Stimulated activated CD8-positive, alpha-beta memory T cell treated with anti-CD3 and anti-CD28 coated beads, Interleukin-4, amount 100 ng/mL, for 24 hours (primary cell): ENCODE data around the gene ZNFX1.
A peak's percentile ranks its signal among the peaks of the same experiment; 100 is the strongest.

Source experiments
- DNase-seq: peaks from one replicate; pipeline ENCODE4 v3.0.0-alpha.2; 2020; ENCODE audit warnings: low read depth

ZNFX1 gene

DNA sequence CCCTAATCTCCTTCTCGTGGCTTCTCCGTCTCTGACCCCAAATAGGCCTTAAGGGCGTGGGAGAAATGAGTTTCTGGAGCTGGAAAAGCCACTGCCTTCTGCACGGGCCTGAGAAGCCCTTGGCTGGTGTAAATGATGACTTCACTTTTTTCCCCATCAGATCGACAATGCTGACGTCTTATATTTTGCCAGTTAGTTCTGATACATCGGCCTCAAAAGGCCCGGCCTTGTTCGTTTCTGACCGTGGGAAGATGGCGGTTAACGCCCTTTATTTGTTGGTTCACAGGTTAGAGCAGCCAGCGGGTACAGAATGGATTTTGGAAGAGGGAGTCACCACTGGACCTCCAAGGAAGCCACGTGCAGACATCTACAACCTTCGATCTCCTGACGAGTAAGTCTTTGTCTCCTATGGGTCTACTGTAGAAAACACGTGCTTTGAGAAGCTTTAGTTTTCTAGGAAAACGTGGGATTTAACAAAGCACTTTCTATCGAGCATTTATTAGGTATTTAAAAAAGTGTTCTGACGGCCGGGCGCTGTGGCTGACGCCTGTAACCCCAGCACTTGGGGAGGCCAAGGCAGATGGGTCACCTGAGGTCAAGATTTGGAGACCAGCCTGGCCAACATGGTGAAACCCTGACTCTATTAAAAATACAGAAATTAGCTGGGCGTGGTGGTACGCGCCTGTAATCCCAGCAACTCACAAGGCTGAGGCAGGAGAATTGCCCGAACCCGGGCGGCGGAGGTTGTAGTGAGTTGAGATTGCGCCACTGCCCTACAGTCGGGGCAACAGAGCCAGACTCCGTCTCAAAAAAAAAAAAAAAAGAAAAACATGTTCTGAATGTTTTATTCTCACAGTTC is 1.2 kb upstream of the ZNFX1 start:
- peak; percentile 24 for DNase-seq

DNA sequence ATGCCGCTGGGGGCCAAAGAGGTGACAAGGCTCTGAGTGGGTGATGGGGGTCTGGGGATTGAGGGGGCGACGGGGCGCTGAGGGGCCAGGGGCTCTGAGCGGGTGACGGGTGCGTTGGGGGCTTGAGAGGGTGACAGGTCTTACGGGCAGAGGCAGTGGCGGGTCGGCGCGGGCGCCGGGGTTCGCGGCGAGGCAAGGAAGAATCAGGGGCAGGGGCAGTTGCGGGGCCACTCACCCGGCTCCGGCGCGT is 146 bp downstream of the ZNFX1 start:
- no peak for DNase-seq

GRCh38 chr20:49276961-49277785 is 684 bp downstream of the ZNFX1 start:
- peak; percentile 37 for DNase-seq

DNA sequence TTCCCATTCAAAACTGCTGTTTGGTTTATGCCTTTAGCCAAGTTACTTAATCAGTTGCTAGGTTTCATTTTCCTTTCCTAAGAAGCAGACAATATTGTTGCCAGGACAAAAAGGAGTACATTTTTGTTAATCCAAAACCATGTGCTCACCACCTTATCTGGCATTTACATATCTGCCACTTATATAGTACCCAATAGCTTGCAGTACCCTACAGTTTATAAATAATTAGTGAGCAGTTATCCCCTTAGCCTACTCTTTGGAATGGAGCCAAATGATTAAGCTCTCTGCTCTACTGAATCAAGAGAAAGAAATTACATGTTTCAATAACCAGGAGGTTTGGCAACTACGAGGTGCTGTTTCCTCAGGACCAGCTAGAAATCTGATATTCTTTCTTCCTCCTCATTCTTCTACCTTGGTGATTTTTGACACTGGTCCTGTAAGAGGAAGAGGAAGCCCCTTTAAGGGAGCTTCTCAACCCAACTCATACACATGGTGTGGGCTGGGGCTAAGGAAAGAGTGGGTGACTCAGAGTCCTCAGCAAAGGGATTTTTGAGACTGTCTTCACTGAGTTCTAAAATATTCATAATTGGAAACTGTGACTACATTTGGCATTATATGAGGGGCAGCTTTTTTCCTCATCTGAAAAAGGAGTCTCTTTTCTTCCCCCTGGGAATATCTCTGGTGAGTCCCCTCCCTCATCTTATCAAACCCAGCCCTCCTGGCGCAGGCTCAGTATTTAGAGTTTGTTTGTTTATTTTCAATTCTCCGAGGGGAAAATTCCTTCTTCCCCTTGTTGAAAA is 1.5 kb downstream of the ZNFX1 start:
- DNase-seq, result peak; percentile 33

- DNase-seq, result no peak
Measured at GRCh38 chr20:49275636-49276035, 2.2 kb downstream of the ZNFX1 start.

GRCh38 chr20:49275216-49275615 is 2.6 kb downstream of the ZNFX1 start:
- DNase-seq, result no peak

DNA sequence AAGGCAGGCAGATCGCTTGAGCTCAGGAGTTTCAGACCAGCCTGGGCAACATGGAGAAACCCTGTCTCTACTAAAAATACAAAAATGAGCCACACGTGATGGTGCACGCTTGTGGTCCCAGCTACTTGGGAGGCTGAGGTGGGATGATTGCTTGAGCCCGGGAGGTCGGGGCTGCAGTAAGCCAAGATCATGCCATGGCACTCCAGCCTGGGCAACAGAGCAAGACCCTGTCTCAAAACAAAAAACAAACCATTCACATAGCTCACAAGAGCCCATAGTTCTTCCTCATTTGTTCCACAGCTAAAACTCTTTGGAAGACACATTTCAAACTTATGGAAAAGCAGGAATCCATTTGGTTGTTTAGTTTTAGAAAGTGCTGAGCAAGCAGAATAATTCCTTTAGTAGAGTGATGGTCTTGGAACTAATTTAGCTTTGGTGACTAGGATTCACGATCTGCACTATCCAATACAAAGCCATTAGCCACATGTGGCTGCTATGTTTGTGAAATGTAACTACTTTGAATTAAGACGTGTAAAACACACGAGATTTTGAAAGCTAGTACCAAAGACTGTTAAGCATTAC is 4.1 kb downstream of the ZNFX1 start:
- DNase-seq, result no peak

GRCh38 chr20:49272654-49273053 is 5.2 kb downstream of the ZNFX1 start:
- no peak for DNase-seq

DNA sequence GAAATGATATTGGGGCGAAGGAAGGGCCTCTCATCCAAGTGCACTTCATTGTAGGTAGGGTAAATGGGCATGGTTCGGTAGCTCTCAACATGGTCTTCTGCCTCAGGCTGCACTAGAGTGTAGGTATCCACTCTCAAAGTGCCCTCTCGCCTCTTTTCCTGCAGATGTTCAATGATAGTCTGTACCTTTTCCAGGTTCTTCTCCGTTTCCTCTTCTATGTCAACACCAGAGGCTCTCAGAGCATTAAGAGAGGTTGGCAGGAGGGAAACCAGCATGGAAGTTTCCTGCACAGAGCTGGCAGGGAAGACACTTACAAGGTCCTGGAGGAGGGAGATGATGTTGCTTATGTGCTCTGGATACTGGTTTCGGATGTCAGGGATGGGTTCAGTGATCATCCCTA is 7.1 kb downstream of the ZNFX1 start:
- no peak for DNase-seq

DNA sequence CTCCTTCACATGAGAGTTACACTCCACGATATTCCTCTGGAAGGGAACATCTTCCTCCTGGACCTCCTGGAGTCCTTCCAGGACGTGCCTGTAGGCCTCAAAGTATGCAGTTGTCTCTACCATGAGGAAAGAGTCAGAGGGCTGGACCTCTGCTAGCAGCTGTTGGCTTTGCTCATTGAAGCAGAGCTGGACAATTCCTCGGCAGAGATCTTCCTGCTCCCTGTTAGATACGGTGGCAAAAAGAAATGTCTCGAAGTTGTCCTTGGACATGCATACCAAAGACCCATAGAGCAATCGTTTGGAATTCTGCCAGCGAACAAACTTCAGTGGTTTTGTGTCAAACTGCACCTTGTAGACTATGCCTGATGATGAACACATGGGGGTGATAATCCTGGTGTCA is 7.7 kb downstream of the ZNFX1 start:
- no peak for DNase-seq

- DNase-seq, result no peak
Measured at GRCh38 chr20:49268600-49269365, 9.1 kb downstream of the ZNFX1 start.

GRCh38 chr20:49267327-49267726 is 10.5 kb downstream of the ZNFX1 start:
- DNase-seq, result no peak

DNA sequence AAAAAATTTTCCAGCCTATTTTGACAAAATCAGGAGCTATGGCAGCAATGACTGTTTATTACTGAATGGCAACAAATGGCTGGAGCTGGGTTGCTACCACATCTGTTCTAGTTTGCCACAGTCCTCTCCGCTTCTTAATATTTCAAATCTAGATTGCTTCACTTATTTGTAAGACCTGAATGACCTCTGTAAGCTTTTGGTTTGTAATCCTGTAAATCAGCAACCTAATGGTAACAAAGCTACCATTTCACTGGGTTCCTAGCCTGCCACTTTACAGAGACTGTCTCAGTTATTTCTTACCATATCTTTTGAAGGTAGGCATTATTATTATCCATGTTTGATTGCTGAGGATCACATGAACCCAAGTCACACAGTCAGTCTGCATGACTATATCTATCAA is 15.4 kb downstream of the ZNFX1 start:
- no peak for DNase-seq

DNA sequence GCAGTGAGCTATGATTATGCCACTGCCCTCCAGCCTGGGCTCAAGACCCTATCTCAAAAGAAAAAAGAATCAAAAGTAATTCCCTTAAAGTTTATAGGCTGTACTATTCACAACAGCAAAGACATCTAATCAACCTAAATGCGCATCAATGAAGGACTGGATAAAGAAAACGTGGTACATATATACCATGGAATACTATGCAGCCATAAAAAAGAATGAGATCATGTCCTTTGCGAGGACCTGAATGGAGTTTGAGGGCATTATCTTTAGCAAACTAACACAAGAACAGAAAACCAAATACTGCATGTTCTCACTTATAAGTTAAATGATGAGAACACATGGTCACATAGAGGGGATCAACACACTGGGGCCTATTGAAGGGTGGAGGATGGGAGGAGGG is 16.7 kb downstream of the ZNFX1 start:
- no peak for DNase-seq

- DNase-seq, result no peak
Measured at GRCh38 chr20:49260218-49260617, 17.6 kb downstream of the ZNFX1 start.

GRCh38 chr20:49259799-49260198 is 18.1 kb downstream of the ZNFX1 start:
- no peak for DNase-seq

DNA sequence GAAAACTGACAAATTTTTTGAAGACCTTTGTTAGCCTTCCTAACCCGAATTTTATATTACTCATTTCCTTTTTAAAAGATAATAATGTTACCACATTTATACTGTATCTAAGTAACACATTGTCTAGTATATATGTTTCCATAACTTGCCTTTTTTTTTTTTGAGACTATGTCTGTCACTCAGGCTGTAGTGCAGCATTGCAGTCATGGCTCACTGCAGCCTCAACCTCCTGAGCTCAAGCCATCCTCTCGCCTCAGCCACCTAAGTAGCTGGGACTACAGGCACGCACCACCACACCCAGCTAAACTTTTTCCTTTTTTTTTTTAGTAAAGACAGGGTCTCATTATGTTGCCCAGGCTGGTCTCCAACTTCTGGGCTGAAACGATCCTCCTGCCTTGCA is 18.6 kb downstream of the ZNFX1 start:
- DNase-seq, result no peak

DNA sequence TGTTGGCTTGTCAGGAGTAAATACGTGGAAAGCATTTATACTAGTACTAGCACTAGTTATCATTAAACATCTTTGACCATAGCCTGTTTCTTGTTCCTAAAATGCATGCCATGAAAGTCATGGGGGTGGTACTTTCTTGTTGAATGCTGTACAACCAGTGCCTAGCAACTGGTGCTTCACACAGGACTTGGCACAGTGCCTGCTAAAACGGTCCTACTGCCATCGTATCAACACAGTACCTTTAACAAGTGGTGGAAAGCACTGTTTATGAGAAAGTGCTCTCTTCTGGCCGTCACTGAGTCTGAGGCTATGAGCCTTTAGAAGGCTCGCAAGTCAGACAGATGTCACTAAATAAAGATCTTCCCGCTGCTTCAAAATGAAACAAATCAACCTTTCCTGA is 21.6 kb downstream of the ZNFX1 start:
- DNase-seq, result no peak

DNA sequence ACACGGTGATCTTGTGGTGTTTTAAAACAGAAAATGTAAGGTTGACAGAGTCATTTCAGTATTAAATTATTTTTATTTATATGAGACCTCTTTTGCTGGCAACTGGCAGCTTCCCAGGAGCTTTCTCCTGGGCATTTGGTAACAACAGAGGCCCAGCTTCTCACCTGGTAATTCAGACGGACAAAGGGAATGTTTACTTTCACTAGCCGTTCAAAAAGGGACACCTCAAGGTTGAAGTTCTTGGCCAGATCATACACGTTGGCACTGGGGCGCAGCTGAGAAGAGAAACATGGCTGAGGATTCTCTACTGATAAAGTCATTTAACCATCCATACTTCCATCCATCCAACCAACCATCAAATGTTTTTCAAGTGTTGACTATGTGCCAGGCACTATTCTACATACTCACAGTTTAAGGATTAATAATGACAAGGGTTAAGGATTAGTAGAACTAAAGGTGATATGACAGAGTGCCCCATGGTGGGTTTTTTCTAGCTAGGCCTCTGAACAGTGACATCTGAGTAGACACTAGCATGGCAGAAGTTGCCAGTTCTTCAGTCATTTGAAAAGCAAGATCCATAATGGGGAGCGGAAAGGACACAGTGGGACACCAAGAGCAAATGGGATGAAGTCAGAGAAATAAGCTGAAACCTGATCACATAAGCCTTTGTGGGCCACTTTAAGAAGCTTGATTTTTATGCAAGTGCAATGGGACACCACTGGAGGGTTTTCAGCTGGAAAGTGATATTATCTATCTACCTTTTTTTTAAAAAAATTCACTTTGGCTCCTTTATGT is 25.1 kb downstream of the ZNFX1 start:
- DNase-seq, result no peak

- no peak for DNase-seq
Measured at GRCh38 chr20:49248879-49249665, 28.8 kb downstream of the ZNFX1 start.
